Sigmoid colon (tissue), 7 donors: ENCODE data around the gene CCL2. TPM values are rescaled to one million over a fixed set of nuclear protein-coding genes. Genes with fewer than 3 reads are reported as not detected.
A peak's percentile ranks its signal among the peaks of the same experiment; 100 is the strongest.

ENCODE experiments used
- DNase-seq: peaks from one replicate; pipeline ENCODE4 v3.0.0-alpha.2; 2019
- H3K27ac ChIP-seq, 4 donors: fragments of 200-600 bp; sonication (generic); one replicate each; pipeline ENCODE4 v1.5.1; 2016 to 2019; ENCODE audit warnings: mild to moderate bottlenecking in 1 of 4
- H3K27me3 ChIP-seq, 3 donors: fragments of 200-600 bp; sonication (generic); one replicate each; pipeline ENCODE4 v1.5.1; 2019; ENCODE audit warnings: mild to moderate bottlenecking in 1 of 3
- H3K36me3 ChIP-seq, 4 donors: fragments of 200-600 bp; sonication (generic); one replicate each; pipeline ENCODE4 v1.5.1; 2016 to 2019
- H3K4me1 ChIP-seq, 4 donors: fragments of 200-600 bp; sonication (generic); one replicate each; pipeline ENCODE4 v1.5.1; 2017 to 2019
- H3K4me3 ChIP-seq, 4 donors: fragments of 200-600 bp; sonication (generic); one replicate each; pipeline ENCODE4 v1.5.1; 2017 to 2019; ENCODE audit warnings: mild to moderate bottlenecking in 2 of 4, moderate library complexity in 1 of 4
- H3K9me3 ChIP-seq, 4 donors: fragments of 200-600 bp in 3 of 4; sonication (generic) in 3 of 4; one replicate each; pipeline versions ENCODE4 v1.5.1 to v1.6.1; 2013 to 2019
- EP300 ChIP-seq, 4 donors: sonication (generic); formaldehyde crosslinking; IDR thresholded peaks; one replicate each; pipeline ENCODE4 v1.6.1; 2017; ENCODE audit warnings: antibody characterized with exemption in 4 of 4
- POLR2A ChIP-seq, 2 donors: fragments of 450-650 bp; IDR thresholded peaks; one replicate each; pipeline ENCODE4 v1.6.1; 2016; ENCODE audit warnings: antibody characterized with exemption in 2 of 2, mild to moderate bottlenecking in 2 of 2, moderate library complexity in 2 of 2
- POLR2AphosphoS5 ChIP-seq, 4 donors: sonication (generic); formaldehyde crosslinking; IDR thresholded peaks; one replicate each; pipeline ENCODE4 v1.6.1; 2017; ENCODE audit warnings: antibody characterized with exemption in 4 of 4
- WGBS, 2 donors: extraction: QIAGEN DNeasy Blood & Tissue Kit; methylation state at CpG; one replicate each; pipeline ENCODE4 v1.1.7; 2013; 5-methylcytosine and 5-hydroxymethylcytosine counted together
- intact Hi-C: fragments of 100-400 bp; cut with DNase I; formaldehyde crosslinking; loops from one replicate; pipeline ENCODE4 v1.15.1; 2023
- polyA plus RNA-seq, 3 donors: library from polyadenylated mRNA; stranded (reverse); fragments of 200-250 nt; gene quantifications; one replicate each; pipeline ENCODE4 v1.2.3, GENCODE V29; 2013
- total RNA-seq, 4 donors: library from RNA; depleted of rRNA; stranded (reverse); fragments of >200 nt; gene quantifications; one replicate each; pipeline ENCODE4 v1.1.0, GENCODE V29; 2016
- TF ChIP-seq, protein P1 (sequence below), 4 experiments: fragments of 450-650 bp in 3 of 4; fragments of 200-600 bp in 1 of 4; IDR thresholded peaks; one replicate each; pipeline ENCODE4 v1.5.1; 2016 to 2019; ENCODE audit warnings: antibody characterized with exemption in 4 of 4, mild to moderate bottlenecking in 3 of 4, moderate library complexity in 2 of 4
- donor health status: healthy with polysubstance abuse.
- donor health status: Bipolar disorder and iron deficiency.
- donor health status: healthy.

CCL2 gene
- total RNA-seq (100 to 1,000 TPM in 1 of 4 donors, 10 to 100 TPM in 3; 27.6 to 862 (median 38.6) TPM), polyA plus RNA-seq (10 to 100 TPM; 24.3 to 50.5 (median 37.6) TPM)

DNA sequence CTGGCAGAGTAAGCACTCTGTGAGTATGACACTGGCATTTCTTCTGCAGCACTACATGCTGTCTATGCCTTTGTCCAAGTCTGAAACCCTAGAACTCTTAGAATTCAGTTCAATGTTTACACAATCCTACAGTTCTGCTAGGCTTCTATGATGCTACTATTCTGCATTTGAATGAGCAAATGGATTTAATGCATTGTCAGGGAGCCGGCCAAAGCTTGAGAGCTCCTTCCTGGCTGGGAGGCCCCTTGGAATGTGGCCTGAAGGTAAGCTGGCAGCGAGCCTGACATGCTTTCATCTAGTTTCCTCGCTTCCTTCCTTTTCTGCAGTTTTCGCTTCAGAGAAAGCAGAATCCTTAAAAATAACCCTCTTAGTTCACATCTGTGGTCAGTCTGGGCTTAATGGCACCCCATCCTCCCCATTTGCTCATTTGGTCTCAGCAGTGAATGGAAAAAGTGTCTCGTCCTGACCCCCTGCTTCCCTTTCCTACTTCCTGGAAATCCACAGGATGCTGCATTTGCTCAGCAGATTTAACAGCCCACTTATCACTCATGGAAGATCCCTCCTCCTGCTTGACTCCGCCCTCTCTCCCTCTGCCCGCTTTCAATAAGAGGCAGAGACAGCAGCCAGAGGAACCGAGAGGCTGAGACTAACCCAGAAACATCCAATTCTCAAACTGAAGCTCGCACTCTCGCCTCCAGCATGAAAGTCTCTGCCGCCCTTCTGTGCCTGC, at the start of gene CCL2:
TSS of gene CCL2 (plus strand) at position 635 of the 730 bp plus-strand sequence. CDS start at position 700, 65 bp downstream.
- intact Hi-C loops, result loop anchor here (1.0 to 5.0 kb wide), 2 partner anchors 47 to 55 kb away; no protein-coding TSS in a partner anchor
- DNase-seq, result peak; percentile 92
- Histone ChIP-seq H3K4me3 (peak within 1 kb of the TSS; percentile 19 to 50 (median 42)), H3K27me3 (no peaks in the 10 kb centered on the region), H3K27ac (peak within 1 kb of the TSS; percentile 80 to 92 (median 84)), H3K36me3 (no peaks in the 10 kb centered on the region), H3K4me1 (peaks cover 0 to 71% (median 62%) of the 10 kb centered on the region in 4 donors), H3K9me3 (no peaks in the 10 kb centered on the region)
- 8 to 9% methylated on average over 11 of the region's 11 CpGs for WGBS, 2 donors
- TF ChIP-seq EP300 (IDR thresholded peaks at IDR 0.05), result peak in 1 of 4 donors; percentile 22
- peak in 3 of 4 donors; percentile 63 to 90 (median 72) for TF ChIP-seq POLR2AphosphoS5 (IDR thresholded peaks at IDR 0.05)
- TF ChIP-seq, protein P1, sequence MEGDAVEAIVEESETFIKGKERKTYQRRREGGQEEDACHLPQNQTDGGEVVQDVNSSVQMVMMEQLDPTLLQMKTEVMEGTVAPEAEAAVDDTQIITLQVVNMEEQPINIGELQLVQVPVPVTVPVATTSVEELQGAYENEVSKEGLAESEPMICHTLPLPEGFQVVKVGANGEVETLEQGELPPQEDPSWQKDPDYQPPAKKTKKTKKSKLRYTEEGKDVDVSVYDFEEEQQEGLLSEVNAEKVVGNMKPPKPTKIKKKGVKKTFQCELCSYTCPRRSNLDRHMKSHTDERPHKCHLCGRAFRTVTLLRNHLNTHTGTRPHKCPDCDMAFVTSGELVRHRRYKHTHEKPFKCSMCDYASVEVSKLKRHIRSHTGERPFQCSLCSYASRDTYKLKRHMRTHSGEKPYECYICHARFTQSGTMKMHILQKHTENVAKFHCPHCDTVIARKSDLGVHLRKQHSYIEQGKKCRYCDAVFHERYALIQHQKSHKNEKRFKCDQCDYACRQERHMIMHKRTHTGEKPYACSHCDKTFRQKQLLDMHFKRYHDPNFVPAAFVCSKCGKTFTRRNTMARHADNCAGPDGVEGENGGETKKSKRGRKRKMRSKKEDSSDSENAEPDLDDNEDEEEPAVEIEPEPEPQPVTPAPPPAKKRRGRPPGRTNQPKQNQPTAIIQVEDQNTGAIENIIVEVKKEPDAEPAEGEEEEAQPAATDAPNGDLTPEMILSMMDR (IDR thresholded peaks at IDR 0.05), result no peak
- peak in 1 of 2 donors; percentile 20 for TF ChIP-seq POLR2A (IDR thresholded peaks at IDR 0.05)

DNA sequence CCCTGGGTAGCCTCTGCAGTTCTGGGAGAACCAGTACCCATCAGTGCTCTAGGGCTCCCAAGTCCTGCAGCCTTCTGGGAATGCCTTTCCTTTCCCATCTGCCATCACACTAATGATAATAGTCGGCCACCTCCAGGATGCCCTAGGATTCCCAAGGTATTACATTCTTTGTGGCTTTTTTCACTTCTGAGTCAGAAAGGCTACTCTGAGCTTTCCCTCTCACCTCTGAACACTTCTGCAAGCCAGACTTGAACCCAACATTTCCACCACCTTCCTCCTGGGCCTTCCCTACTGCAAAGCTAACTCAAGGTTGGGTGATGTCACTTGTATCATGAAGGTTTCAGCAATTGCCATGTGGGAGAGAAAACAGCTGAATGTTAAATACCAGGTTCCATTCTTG, 49.7 kb upstream of the CCL2 start:
- WGBS, 2 donors, result 77 to 86% methylated on average over 1 of the region's 1 CpG
- no peak overlapping the region for H3K27ac ChIP-seq
- intact Hi-C loops, result no loop called here
- no peaks in the 10 kb centered on the region for H3K27me3 ChIP-seq
- TF ChIP-seq POLR2AphosphoS5 (IDR thresholded peaks at IDR 0.05) (no peak), POLR2A (IDR thresholded peaks at IDR 0.05) (no peak), EP300 (IDR thresholded peaks at IDR 0.05) (no peak)
- TF ChIP-seq, protein P1 (IDR thresholded peaks at IDR 0.05), result no peak
- H3K9me3 ChIP-seq, result peaks cover 0 to 2% (median 0%) of the 10 kb centered on the region in 4 donors
- H3K4me1 ChIP-seq, result peaks cover 0 to 10% (median 3%) of the 10 kb centered on the region in 4 donors
- DNase-seq, result no peak
- no peaks in the 10 kb centered on the region for H3K36me3 ChIP-seq
- H3K4me3 ChIP-seq, result no peak overlapping the region

DNA sequence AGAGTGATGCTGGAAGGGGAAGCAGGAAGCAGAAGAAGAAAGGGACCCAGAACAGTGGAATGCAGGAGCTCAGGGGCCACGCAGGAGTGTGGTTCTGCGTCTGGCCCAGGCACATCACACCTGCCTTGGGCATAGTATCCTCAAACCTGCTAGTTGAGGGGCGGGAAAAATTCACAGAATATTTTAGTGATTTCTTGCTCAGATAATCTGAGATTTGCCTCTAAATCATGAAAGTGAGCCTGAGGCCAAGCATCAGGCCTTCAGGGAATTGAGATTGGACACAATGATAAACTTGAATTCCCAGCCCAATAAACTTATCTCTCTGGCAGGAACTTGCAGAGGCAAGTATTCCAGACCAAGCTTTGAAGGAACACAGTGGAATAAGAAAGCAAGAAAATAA, 48.5 kb upstream of the CCL2 start:
- 87 to 88% methylated on average over 3 of the region's 3 CpGs for WGBS, 2 donors
- intact Hi-C loops, result no loop called here
- TF ChIP-seq POLR2A (IDR thresholded peaks at IDR 0.05) (no peak), POLR2AphosphoS5 (IDR thresholded peaks at IDR 0.05) (no peak), EP300 (IDR thresholded peaks at IDR 0.05) (no peak)
- TF ChIP-seq, protein P1 (IDR thresholded peaks at IDR 0.05), result no peak
- no peak overlapping the region for H3K27ac ChIP-seq
- H3K27me3 ChIP-seq, result no peaks in the 10 kb centered on the region
- H3K4me3 ChIP-seq, result no peak overlapping the region
- no peaks in the 10 kb centered on the region for H3K36me3 ChIP-seq
- DNase-seq, result no peak
- H3K9me3 ChIP-seq, result peaks cover 0 to 2% (median 0%) of the 10 kb centered on the region in 4 donors
- H3K4me1 ChIP-seq, result peaks cover 0 to 6% (median 0%) of the 10 kb centered on the region in 4 donors

DNA sequence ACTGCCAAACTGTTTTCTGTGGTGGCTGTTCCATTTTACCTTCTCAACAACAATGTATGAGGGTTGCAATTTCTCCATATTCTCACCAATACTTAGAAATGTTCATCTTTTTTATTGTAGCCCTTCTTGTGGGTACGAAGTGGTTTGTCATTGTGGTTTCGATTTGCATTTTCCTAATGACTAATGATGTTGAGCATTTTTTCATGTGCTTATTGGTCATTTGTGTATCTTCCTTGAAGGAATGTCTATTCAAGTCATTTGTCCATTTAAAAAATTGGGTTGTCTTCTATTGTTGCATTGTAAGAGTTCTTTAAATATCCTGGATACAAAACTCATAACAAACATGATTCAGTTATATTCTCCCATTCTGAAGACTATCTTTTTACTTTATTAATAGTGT, 47.5 kb upstream of the CCL2 start:
- no peak overlapping the region for H3K27ac ChIP-seq
- intact Hi-C loops, result no loop called here
- H3K4me3 ChIP-seq, result no peak overlapping the region
- WGBS, 2 donors, result 80 to 81% methylated on average over 2 of the region's 2 CpGs
- no peaks in the 10 kb centered on the region for H3K27me3 ChIP-seq
- TF ChIP-seq POLR2A (IDR thresholded peaks at IDR 0.05), result no peak
- TF ChIP-seq POLR2AphosphoS5 (IDR thresholded peaks at IDR 0.05), result no peak
- no peak for TF ChIP-seq EP300 (IDR thresholded peaks at IDR 0.05)
- TF ChIP-seq, protein P1 (IDR thresholded peaks at IDR 0.05), result no peak
- peaks cover 0 to 2% (median 0%) of the 10 kb centered on the region in 4 donors for H3K9me3 ChIP-seq
- H3K36me3 ChIP-seq, result no peaks in the 10 kb centered on the region
- H3K4me1 ChIP-seq, result peaks cover 0 to 6% (median 0%) of the 10 kb centered on the region in 4 donors
- DNase-seq, result no peak
